Measurements from ENCODE around the gene CLCN3. TPM values are rescaled to one million over a fixed set of nuclear protein-coding genes. Genes with fewer than 3 reads are reported as not detected.
"Not testable (repeated sequence)": the region's sequence is repeated elsewhere in the genome, so short reads cannot be mapped to it uniquely, and the experiment has no call there.

Gene CLCN3
- polyA plus RNA-seq, 4 donors, result 39.7 to 80.2 (median 60.7) TPM

DNA sequence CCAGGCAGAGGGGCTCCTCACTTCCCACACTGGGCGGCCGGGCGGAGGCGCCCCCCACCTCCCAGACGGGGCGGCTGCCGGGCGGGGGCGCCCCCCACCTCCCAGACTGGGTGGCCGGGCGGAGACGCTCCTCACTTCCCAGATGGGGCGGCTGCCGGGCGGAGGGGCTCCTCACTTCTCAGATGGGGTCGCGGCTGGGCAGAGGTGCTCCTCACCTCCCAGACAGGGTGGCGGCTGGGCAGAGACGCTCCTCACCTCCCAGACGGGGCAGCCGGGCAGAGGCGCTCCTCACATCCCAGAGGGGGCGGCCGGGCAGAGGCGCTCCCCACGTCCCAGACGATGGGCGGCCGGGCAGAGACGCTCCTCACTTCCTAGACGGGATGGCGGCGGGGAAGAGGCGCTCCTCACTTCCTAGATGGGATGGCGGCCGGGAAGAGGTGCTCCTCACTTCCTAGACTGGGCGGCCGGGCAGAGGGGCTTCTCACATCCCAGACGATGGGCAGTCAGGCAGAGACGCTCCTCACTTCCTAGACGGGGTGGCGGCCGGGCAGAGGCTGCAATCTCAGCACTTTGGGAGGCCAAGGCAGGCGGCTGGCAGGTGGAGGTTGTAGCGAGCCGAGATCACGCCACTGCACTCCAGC is 58.7 kb downstream of the CLCN3 start:
- not testable (repeated sequence) for DNase-seq (ENCODE audit: low read depth in 4 of 4, low spot score in 3 of 4)

- DNase-seq (ENCODE audit: low read depth in 4 of 4, low spot score in 3 of 4), result no peak
Measured at GRCh38 chr4:169682372-169683047, 62.1 kb downstream of the CLCN3 start.

DNA sequence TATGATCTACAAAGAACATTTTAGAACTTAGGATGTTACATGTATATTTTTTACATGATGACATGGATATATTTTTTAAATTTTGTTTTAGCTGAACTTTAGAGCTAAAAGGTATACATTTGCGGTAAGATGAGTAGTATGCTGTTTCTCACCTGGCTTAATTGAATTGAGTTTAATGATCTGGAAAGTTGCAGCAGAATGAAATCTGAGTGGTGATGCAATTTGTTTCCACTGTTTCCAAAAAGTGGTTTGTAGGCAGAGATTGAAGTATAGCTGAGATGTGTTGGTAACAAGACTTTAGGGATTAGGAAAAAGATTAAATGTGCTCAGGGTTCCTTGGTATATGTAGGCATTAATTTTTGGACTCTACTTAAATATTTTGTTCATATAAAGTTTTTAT is 69.3 kb downstream of the CLCN3 start:
- DNase-seq (ENCODE audit: low read depth in 4 of 4, low spot score in 3 of 4), result peak in 1 of 4 donors; percentile 12

DNA sequence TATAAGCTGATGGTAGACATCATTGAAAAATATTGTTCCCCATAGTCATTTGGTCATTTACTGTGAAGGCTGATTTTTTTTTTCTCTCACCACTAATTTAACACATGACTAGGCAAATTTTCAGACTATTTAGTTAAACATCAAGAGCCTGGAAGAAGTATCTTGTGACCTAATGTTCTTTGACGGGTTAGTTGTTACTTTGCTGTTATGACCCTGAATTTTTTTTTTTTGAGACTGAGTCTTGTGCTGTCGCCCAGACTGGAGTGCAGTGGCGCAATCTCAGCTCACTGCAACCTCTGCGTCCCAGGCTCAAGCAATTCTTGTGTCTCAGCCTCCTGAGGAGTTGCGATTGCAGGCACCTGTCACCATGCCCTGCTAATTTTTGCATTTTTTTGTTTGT is 70.4 kb downstream of the CLCN3 start:
- DNase-seq (ENCODE audit: low read depth in 4 of 4, low spot score in 3 of 4), result no peak

DNA sequence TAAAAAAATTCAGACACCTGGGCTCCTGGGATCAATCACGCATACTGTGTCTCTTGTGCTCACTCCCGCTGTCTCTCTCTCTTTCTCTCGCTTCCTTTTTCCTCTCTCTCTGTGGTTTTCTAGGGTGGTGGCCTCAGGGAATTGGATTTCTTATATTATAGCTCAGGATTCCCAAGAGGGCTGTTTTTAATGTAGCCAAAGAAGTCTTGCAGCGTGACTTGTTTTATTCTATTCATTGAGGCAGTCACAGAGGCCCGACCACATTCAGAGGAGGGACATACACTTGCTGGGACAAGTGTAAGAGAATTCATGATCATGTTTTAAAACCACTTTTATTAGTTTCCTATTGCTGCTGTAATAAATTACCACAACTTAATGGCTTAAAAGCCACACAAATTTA is 78.0 kb downstream of the CLCN3 start:
- DNase-seq (ENCODE audit: low read depth in 4 of 4, low spot score in 3 of 4), result no peak

- no peak for DNase-seq (ENCODE audit: low read depth in 4 of 4, low spot score in 3 of 4)
Measured at GRCh38 chr4:169707958-169708643, 87.7 kb downstream of the CLCN3 start.

DNA sequence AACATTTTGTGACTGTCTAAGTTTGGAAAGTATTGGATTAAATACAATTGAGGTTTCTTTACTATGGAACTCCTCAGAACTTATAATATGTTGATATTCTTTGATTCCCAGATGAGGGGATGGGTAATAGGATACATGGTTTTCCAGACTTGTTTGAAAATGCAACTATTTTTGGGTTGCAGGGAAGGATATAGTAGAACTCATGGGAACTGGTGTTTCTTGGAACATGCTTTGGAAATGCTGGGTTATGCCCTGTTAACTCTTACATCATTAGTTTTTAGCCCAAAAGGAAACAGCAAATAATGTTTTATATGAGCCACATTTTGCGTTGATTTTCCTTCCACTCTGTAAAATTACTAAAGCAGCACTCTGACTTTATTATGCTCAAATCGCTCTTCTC is 95.4 kb downstream of the CLCN3 start:
- no peak for DNase-seq (ENCODE audit: low read depth in 4 of 4, low spot score in 3 of 4)

- no peak for DNase-seq (ENCODE audit: low read depth in 4 of 4, low spot score in 3 of 4)
Measured at GRCh38 chr4:169716677-169717076, 96.3 kb downstream of the CLCN3 start.

GRCh38 chr4:169720529-169720928 is 100.2 kb downstream of the CLCN3 start:
- DNase-seq (ENCODE audit: low read depth in 4 of 4, low spot score in 3 of 4), result no peak

- no peak for DNase-seq (ENCODE audit: low read depth in 4 of 4, low spot score in 3 of 4)
Measured at GRCh38 chr4:169723207-169723965, 103.0 kb downstream of the CLCN3 start.

DNA sequence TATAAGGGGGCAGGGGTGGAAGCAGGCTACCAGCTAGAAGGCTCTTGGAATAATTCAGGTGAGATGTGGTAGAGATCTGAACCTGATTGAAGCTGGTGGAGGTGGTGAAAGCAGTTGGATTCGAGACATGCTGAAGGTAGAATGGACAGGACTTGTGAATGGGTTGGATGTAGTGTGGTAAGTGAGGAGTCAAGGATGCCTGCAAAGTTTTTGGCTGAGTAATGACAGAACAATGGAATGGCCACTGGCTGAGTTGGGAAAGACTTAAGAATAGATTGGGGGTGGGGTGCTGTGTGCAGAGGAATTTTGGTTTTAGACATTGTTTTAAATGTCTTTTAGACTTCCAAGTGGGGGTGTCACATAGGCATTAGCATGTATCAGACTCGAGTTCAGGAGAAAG is 103.9 kb downstream of the CLCN3 start:
- DNase-seq (ENCODE audit: low read depth in 4 of 4, low spot score in 3 of 4), result no peak

DNA sequence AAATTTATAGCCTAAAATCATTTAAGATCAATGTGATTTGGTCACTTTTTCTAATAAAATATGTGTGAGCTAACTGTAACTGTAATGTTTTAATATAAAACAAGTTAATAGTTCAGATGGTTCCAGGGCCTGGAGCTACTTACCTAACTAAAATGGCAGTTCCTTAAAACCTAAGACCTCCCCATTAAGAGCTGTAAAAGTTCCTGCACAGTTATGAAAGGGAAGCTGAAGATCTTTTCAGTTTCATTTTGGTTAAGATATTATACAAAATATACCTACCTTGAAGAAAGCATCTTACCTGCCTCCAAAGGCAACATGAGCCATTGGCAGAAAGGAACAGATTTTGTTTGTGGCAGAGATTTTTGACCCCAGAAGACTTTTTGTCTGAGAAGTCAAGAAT is 107.2 kb downstream of the CLCN3 start:
- no peak for DNase-seq (ENCODE audit: low read depth in 4 of 4, low spot score in 3 of 4)

DNA sequence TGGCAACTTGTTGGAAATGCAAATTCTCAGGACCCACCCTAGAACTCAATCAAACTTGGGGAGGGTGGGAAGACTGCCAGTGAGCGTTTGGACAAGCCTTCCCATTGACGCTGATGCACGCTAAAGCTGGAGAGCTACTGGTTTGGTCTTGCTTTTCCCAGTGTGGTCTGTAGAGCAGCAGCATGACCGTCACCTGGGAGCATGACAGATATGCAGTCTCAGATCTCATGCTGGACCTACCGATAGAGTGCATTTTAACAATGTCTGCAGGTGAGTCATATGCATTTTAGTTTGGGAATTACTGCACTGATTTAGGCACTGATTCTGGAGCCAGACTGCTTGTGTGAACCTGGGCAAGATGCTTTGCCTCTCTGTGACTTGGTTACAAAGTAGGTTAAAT is 110.2 kb downstream of the CLCN3 start:
- DNase-seq (ENCODE audit: low read depth in 4 of 4, low spot score in 3 of 4), result no peak

GRCh38 chr4:169738604-169739003 is 118.2 kb downstream of the CLCN3 start:
- not testable (repeated sequence) for DNase-seq (ENCODE audit: low read depth in 4 of 4, low spot score in 3 of 4)

DNA sequence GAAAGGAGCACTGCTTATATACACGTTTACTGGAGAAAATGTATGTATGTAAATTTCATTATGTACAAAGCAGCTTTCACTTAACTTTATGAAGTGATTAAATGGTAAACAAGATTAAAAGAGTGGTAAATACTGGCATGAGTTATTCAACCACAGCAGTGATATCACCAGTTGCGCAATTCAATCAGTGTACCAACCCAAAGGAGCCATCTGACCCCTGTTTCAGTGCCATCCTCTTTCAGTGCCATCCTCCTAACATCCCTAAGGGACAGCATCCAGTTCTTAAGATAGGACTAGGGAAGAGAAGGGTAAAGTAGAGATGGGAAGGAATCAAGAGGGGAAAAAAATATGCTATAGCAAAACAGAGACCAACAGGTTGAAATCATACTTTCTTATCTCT is 121.2 kb downstream of the CLCN3 start:
- DNase-seq (ENCODE audit: low read depth in 4 of 4, low spot score in 3 of 4), result no peak

GRCh38 chr4:169744601-169745000 is 124.2 kb downstream of the CLCN3 start:
- DNase-seq (ENCODE audit: low read depth in 4 of 4, low spot score in 3 of 4), result no peak

GRCh38 chr4:169745291-169745690 is 124.9 kb downstream of the CLCN3 start:
- no peak for DNase-seq (ENCODE audit: low read depth in 4 of 4, low spot score in 3 of 4)

DNA sequence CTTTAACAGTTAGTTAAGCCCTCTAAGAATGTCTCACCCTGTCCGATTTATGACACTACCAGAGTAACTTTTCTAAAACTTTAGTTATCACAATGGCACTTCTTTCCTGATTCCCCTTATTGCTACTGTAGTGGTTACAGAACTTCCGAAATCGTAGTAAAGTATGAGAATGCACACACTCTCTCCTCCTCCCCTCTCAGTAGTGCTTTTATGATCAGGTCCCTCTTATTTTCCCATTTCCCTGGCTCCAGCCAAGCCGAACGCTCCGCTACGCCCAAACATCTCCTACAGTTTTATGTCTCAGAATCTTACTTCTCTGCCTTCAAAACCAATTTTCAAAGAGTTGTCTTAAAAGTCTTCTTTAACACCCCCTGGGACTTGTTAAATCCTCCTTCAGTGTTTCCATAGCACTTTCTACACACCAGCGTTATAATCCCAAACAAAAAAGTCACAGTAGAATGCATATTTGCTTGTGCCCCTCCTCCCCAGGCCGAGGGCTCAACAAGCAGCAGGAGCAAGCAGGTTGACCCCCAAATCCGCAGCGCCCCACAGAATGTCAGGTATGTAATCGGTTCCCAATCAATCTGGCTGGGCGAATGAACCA is 136.7 kb downstream of the CLCN3 start:
- DNase-seq (ENCODE audit: low read depth in 4 of 4, low spot score in 3 of 4), result no peak

DNA sequence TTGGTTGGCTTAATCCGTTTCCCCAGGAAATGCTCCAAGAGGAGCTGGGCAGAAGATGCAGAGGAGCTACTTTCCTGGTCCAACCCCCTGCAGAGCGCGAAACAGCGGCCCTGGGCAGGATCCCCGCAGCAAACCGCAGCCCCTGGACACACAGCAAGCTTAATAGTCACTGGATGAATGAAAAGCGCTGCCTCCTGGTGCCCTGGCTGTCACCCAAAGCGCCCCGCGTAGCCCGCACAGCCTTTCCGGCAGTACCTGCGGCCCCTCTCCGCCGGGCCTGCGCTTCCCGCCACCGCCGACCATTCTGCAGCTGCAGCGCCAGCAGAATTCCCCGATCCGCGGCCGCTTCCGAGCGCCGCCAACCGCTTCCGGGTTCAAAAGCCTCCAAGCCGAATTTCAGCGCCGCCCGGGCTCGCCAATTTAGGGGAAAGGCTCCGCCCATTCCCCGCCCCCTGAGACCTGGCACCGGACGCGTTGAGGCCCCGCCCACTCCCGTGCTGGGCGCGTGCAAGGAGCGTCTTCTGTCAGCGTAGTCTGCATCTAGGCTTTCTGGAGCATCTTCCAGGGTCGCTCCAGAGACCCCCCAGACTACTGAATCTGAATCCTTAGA is 137.3 kb downstream of the CLCN3 start, which contains the start of gene HPF1:
TSS of gene HPF1 (minus strand) at position 370 of the 610 bp plus-strand sequence. CDS start at position 303, 67 bp downstream.
- peak; percentile 75 to 84 (median 80) for DNase-seq (ENCODE audit: low read depth in 4 of 4, low spot score in 3 of 4)

DNA sequence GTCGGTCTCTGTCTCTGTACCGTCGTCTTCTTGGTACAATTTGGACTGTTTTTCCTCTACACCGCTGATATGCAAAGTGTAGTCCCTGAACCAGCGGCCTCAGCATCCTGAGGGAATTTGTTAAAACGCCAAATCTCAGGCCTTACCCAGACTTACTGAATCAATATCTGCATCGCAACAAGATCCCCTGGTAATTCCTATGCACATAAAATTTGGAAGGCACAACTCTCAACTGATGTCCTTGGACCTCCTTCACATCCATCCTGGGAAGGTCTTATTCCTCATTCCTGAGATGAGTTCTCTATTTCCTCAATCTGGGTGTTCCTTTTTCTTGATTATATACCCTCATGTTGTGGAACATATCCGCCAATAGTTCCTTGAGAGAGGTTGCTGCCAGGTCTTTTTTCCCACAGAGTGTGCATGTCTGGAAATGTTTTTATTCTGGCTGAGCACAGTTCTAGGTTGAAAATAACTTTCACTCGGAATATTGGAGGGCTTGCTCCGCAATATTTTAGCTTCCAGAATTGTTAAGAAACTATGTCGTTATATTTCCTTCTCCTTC is 138.1 kb downstream of the CLCN3 start:
- DNase-seq (ENCODE audit: low read depth in 4 of 4, low spot score in 3 of 4), result no peak

Data from left renal pelvis (tissue), 4 donors.